ENCODE results near the gene HOXC11.

DNA sequence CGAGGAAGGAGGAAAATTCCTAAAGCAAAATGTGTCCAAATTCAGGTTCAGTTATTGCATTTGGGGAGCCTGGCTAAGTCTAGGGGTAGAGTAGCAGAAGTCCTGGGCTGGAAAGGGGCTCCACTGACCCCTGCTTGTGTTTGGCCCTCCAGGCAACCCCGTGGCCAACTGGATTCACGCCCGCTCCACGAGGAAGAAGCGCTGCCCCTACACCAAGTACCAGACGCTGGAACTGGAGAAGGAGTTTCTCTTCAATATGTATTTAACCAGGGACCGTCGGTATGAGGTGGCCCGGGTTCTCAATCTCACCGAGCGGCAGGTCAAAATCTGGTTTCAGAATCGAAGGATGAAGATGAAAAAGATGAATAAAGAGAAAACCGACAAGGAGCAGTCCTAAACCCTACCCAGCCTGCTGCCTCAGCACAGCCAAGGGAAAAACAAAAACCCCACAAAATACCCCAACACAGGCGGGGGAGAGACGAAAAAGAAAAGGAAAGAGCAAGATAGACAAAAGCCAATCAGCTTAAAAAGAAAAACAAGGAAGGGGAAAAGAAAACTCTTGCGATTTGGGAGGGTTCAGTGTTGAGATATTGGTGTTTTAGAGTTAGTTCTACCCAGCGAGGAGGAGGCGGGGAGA is 29.5 kb downstream of the HOXC11 start:
- TF ChIP-seq MXI1 (IDR thresholded peaks at IDR 0.05; ENCODE audit: low read depth, low read length) (no peak), YY1 (IDR thresholded peaks at IDR 0.05; ENCODE audit: low read depth, low read length) (no peak), ZSCAN29 (IDR thresholded peaks at IDR 0.05) (no peak), ZZZ3 (IDR thresholded peaks at IDR 0.05; ENCODE audit: control insufficient read depth, insufficient read length, low read depth) (no peak), SP1 (IDR thresholded peaks at IDR 0.05; ENCODE audit: low read depth, low read length) (no peak), USF2 (IDR thresholded peaks at IDR 0.05; ENCODE audit: borderline replicate concordance, low read depth, low read length) (no peak), STAT1 (conservative IDR thresholded peaks at IDR 0.05) (no peak), CTCF (IDR thresholded peaks at IDR 0.05 in 2 of 3, conservative IDR thresholded peaks at IDR 0.05 in 1 of 3; ENCODE audit: control insufficient read depth in 2 of 3, extremely low read depth in 1 of 3, insufficient read depth in 1 of 3, low read depth in 3 of 3, low read length in 3 of 3) (no peak), CREB1 (IDR thresholded peaks at IDR 0.05; ENCODE audit: low read depth) (no peak), ZNF274 (IDR thresholded peaks at IDR 0.05; ENCODE audit: insufficient read depth, insufficient read length) (no peak)
- TF ChIP-seq, protein P1, sequence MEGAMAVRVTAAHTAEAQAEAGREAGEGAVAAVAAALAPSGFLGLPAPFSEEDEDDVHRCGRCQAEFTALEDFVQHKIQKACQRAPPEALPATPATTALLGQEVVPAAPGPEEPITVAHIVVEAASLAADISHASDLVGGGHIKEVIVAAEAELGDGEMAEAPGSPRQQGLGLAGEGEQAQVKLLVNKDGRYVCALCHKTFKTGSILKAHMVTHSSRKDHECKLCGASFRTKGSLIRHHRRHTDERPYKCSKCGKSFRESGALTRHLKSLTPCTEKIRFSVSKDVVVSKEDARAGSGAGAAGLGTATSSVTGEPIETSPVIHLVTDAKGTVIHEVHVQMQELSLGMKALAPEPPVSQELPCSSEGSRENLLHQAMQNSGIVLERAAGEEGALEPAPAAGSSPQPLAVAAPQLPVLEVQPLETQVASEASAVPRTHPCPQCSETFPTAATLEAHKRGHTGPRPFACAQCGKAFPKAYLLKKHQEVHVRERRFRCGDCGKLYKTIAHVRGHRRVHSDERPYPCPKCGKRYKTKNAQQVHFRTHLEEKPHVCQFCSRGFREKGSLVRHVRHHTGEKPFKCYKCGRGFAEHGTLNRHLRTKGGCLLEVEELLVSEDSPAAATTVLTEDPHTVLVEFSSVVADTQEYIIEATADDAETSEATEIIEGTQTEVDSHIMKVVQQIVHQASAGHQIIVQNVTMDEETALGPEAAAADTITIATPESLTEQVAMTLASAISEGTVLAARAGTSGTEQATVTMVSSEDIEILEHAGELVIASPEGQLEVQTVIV (IDR thresholded peaks at IDR 0.05; ENCODE audit: borderline replicate concordance, partially characterized antibody): no peak

All from GM12878 (cell line).